GM23338 (cell line): ENCODE data around the gene ZPR1. TPM values are rescaled to one million over a fixed set of nuclear protein-coding genes. Genes with fewer than 3 reads are reported as not detected.

ENCODE experiments used
- ATAC-seq: fragments of 200-7000 bp; cut with Tn5 transposase; 3 replicates; pipeline ENCODE4 v1.9.1; 2020
- DNase-seq: peaks from one replicate; pipeline ENCODE4 v3.0.0-alpha.2; 2015; ENCODE audit warnings: low spot score
- H2AFZ ChIP-seq: fragments of 200-600 bp; sonication (generic); 2 replicates; pipeline ENCODE4 v1.8.0; 2016; ENCODE audit warnings: antibody characterized with exemption, mild to moderate bottlenecking, moderate library complexity
- H3F3A ChIP-seq: fragments of 200-600 bp; sonication (generic); replicated peaks from 2 replicates; pipeline ENCODE4 v1.8.0; 2017; ENCODE audit warnings: antibody characterized with exemption, mixed run types, low read depth
- H3K27ac ChIP-seq: fragments of 200-600 bp; sonication (generic); 2 replicates; pipeline ENCODE4 v1.6.1; 2016; ENCODE audit warnings: low read depth
- H3K27me3 ChIP-seq: fragments of 200-600 bp; sonication (generic); 2 replicates; pipeline ENCODE4 v1.8.0; 2016; ENCODE audit warnings: mild to moderate bottlenecking, mixed run types, moderate library complexity; ENCODE audit not compliant: insufficient read depth
- H3K36me3 ChIP-seq: fragments of 200-600 bp; sonication (generic); 2 replicates; pipeline ENCODE4 v1.8.0; 2016; ENCODE audit warnings: mild to moderate bottlenecking; ENCODE audit not compliant: insufficient read depth
- H3K4me1 ChIP-seq: fragments of 200-600 bp; sonication (generic); 2 replicates; pipeline ENCODE4 v1.8.0; 2016; ENCODE audit warnings: mild to moderate bottlenecking, moderate library complexity; ENCODE audit not compliant: insufficient read depth
- H3K4me2 ChIP-seq: fragments of 200-600 bp; sonication (generic); 2 replicates; pipeline ENCODE4 v1.7.1; 2017; ENCODE audit warnings: mixed run types
- H3K4me3 ChIP-seq: fragments of 200-600 bp; sonication (generic); 2 replicates; pipeline ENCODE4 v1.6.1; 2016; ENCODE audit warnings: mixed run types
- H3K79me2 ChIP-seq: fragments of 200-600 bp; sonication (generic); replicated peaks from 2 replicates; pipeline ENCODE4 v1.8.0; 2017; ENCODE audit warnings: mild to moderate bottlenecking; ENCODE audit not compliant: insufficient read depth
- H3K9me2 ChIP-seq: fragments of 200-600 bp; sonication (generic); 2 replicates; pipeline ENCODE4 v1.8.0; 2017; ENCODE audit not compliant: insufficient read depth
- H4K20me1 ChIP-seq: fragments of 200-600 bp; sonication (generic); replicated peaks from 2 replicates; pipeline ENCODE4 v1.8.0; 2017; ENCODE audit warnings: mild to moderate bottlenecking; ENCODE audit not compliant: insufficient read depth
- H3K27ac Mint-ChIP-seq: 2 replicates; pipeline ENCODE4 v1.8.0; 2020; ENCODE audit warnings: inconsistent platforms, mild to moderate bottlenecking, moderate library complexity, mixed read lengths
- H3K27me3 Mint-ChIP-seq: 3 replicates; pipeline ENCODE4 v1.8.0; 2022; ENCODE audit warnings: low read depth, mild to moderate bottlenecking, moderate library complexity, mixed read lengths, inconsistent platforms; ENCODE audit not compliant: insufficient read depth, poor library complexity
- H3K36me3 Mint-ChIP-seq: 3 replicates; pipeline ENCODE4 v1.8.0; 2021; ENCODE audit warnings: low read depth, mild to moderate bottlenecking, inconsistent platforms, moderate library complexity, mixed read lengths
- H3K4me1 Mint-ChIP-seq: 3 replicates; pipeline ENCODE4 v1.8.0; 2020; ENCODE audit warnings: mild to moderate bottlenecking, inconsistent platforms, mixed read lengths
- H3K4me3 Mint-ChIP-seq: 3 replicates; pipeline ENCODE4 v1.8.0; 2021; ENCODE audit warnings: moderate library complexity, mild to moderate bottlenecking, inconsistent platforms, mixed read lengths
- H3K9me3 Mint-ChIP-seq: 3 replicates; pipeline ENCODE4 v1.8.0; 2020; ENCODE audit warnings: moderate library complexity, mild to moderate bottlenecking, inconsistent platforms, mixed read lengths
- CREB1 ChIP-seq: fragments of 250-450 bp; sonication (Bioruptor Pico); IDR thresholded peaks from 2 replicates; pipeline ENCODE4 v1.5.0; 2020; ENCODE audit warnings: low read depth, mild to moderate bottlenecking, moderate library complexity
- EZH2 ChIP-seq: fragments of 200-600 bp; sonication (generic); IDR thresholded peaks from one replicate; pipeline ENCODE4 v1.8.0; 2017; ENCODE audit warnings: antibody characterized with exemption, mild to moderate bottlenecking, low read depth; ENCODE audit not compliant: unreplicated experiment
- EZH2phosphoT487 ChIP-seq: fragments of 200-600 bp; sonication (generic); IDR thresholded peaks from one replicate; pipeline ENCODE4 v1.8.1; 2018; ENCODE audit warnings: antibody characterized with exemption; ENCODE audit not compliant: unreplicated experiment
- POLR2AphosphoS5 ChIP-seq: IDR thresholded peaks from 2 replicates; pipeline ENCODE4 v1.6.1; 2016; ENCODE audit warnings: antibody characterized with exemption, low read depth
- REST ChIP-seq: IDR thresholded peaks from one replicate; pipeline ENCODE4 v1.6.1; 2018; ENCODE audit warnings: antibody characterized with exemption; ENCODE audit not compliant: unreplicated experiment
- STAT1 ChIP-seq: IDR thresholded peaks from one replicate; pipeline ENCODE4 v1.6.1; 2016; ENCODE audit warnings: antibody characterized with exemption; ENCODE audit not compliant: unreplicated experiment
- ZNF114 ChIP-seq: fragments of 250-450 bp; sonication (Bioruptor Pico); IDR thresholded peaks from 2 replicates; pipeline ENCODE4 v1.5.0; 2020; ENCODE audit warnings: mild to moderate bottlenecking, moderate library complexity
- polyA plus RNA-seq: library from polyadenylated mRNA; unstranded; fragments of >200 nt; fragmentation: Nextera tagmentation; extraction: Ambion mirVana; gene quantifications from 2 replicates; pipeline ENCODE4 v1.2.1, GENCODE V29; 2016
- total RNA-seq: library from RNA; depleted of rRNA; stranded (reverse); fragments of >200 nt; shearing (Covaris generic); gene quantifications from 2 replicates; pipeline ENCODE4 v1.2.3, GENCODE V29; 2014
- TF ChIP-seq, protein P1 (sequence below), 2 experiments: fragments of 200-600 bp in 1 of 2; sonication (generic) in 1 of 2; conservative IDR thresholded peaks; 2 replicates each; pipeline versions ENCODE4 v1.5.1 to v1.6.1; 2016 to 2017; ENCODE audit warnings: antibody characterized with exemption in 2 of 2, low read depth in 2 of 2, mild to moderate bottlenecking in 2 of 2, moderate library complexity in 1 of 2
- TF ChIP-seq, protein P2 (sequence below): IDR thresholded peaks from 2 replicates; pipeline ENCODE4 v1.6.1; 2016; ENCODE audit warnings: antibody characterized with exemption

Gene ZPR1
- total and polyA plus RNA-seq, 2 experiments from 2014 or later: 55.4 to 96.7 TPM

- TF ChIP-seq REST: no peak
- no peak for TF ChIP-seq EZH2phosphoT487
- no peak for TF ChIP-seq EZH2
- TF ChIP-seq, protein P1, sequence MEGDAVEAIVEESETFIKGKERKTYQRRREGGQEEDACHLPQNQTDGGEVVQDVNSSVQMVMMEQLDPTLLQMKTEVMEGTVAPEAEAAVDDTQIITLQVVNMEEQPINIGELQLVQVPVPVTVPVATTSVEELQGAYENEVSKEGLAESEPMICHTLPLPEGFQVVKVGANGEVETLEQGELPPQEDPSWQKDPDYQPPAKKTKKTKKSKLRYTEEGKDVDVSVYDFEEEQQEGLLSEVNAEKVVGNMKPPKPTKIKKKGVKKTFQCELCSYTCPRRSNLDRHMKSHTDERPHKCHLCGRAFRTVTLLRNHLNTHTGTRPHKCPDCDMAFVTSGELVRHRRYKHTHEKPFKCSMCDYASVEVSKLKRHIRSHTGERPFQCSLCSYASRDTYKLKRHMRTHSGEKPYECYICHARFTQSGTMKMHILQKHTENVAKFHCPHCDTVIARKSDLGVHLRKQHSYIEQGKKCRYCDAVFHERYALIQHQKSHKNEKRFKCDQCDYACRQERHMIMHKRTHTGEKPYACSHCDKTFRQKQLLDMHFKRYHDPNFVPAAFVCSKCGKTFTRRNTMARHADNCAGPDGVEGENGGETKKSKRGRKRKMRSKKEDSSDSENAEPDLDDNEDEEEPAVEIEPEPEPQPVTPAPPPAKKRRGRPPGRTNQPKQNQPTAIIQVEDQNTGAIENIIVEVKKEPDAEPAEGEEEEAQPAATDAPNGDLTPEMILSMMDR (conservative IDR thresholded peaks at IDR 0.05; ENCODE audit: low read depth in 2 of 2): no peak
- no peak for TF ChIP-seq ZNF114 (CRISPR knock-in tag)
- TF ChIP-seq, protein P2, sequence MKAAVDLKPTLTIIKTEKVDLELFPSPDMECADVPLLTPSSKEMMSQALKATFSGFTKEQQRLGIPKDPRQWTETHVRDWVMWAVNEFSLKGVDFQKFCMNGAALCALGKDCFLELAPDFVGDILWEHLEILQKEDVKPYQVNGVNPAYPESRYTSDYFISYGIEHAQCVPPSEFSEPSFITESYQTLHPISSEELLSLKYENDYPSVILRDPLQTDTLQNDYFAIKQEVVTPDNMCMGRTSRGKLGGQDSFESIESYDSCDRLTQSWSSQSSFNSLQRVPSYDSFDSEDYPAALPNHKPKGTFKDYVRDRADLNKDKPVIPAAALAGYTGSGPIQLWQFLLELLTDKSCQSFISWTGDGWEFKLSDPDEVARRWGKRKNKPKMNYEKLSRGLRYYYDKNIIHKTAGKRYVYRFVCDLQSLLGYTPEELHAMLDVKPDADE: no peak
- TF ChIP-seq STAT1: no peak
- TF ChIP-seq CREB1 (CRISPR knock-in tag): no peak
These were observed 13.2 kb downstream of the ZPR1 start (continued) for GRCh38 chr11:116774661-116775060.

DNA sequence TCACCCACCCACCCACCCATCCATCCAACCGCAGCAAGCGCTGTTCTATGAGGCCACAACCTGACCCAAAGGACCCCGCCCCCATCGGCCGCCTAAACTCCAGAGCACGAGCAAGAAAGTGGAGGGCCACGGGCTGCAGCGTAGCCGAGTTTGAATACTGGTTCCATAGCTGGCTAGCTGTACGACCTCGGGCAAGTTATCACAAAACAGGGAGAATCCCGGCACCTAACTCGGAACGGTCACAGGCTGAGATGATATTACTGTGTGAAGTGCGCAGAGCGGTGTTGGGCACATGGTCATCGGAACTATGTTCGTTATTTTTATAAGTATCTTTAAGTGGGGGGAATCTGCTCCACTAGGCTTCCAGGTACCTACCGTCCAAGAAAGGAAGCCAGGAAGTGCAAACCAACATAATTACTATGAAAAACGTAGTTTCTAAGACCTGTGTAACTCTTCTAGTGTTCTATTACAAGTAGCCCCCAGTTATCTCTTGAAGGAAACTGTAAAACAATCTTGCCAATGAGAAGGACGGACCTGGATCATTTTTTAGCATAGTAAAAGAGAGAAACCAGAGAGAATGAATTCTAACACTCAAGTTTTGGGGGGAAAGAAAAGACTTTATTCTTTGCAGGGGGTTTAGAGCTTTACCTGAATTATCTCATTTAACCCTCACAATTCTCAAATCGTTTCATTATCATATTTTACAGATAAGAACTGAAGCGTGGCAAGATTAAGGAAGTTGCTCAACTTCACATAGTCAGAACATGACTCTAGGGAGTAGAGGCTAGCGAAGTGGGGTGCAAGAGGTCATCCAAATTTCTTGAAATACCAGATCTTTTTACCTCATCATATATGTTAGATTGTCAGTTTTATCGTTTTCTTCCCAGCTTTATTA lies 14.4 kb downstream of the ZPR1 start:
- Histone ChIP-seq H3K4me1 (peaks cover 20% of the 10 kb centered on the region), H3K36me3 (peaks cover 8% of the 10 kb centered on the region), H3K27ac (peak overlapping the region; percentile 91), H3K9me2 (no peaks in the 10 kb centered on the region), H3K27me3 (no peaks in the 10 kb centered on the region), H3K4me3 (peak overlapping the region; percentile 76), H4K20me1 (peaks cover 6% of the 10 kb centered on the region; the same call in 1 of the 2 replicates), H3K79me2 (peaks cover 33% of the 10 kb centered on the region), H3K4me2 (peak overlapping the region; percentile 87), H2AFZ (peak overlapping the region; percentile 67), H3F3A (0 out of 2 replicates have a peak, but pooled peaks cover 5% of the 10 kb centered on the region)
- DNase-seq (no peak), ATAC-seq (no peak; the same call in 2 of the 3 replicates)
- Mint-ChIP-seq H3K9me3 (no peaks in the 10 kb centered on the region), H3K36me3 (peaks cover 45% of the 10 kb centered on the region), H3K4me1 (peaks cover 20% of the 10 kb centered on the region), H3K4me3 (peak overlapping the region; percentile 94), H3K27me3 (peaks cover 4% of the 10 kb centered on the region), H3K27ac (peak overlapping the region; percentile 92)
- TF ChIP-seq, protein P2: no peak
- TF ChIP-seq POLR2AphosphoS5: no peak
- TF ChIP-seq CREB1 (CRISPR knock-in tag): no peak
